NT2/D1 (cell line): Measurements from ENCODE around the gene CAPN12.

Source experiments
- SUZ12 ChIP-seq: IDR thresholded peaks from 2 replicates; pipeline ENCODE4 v1.6.1; 2011; ENCODE audit not compliant: insufficient read length, insufficient read depth; ENCODE audit errors: extremely low read depth
- YY1 ChIP-seq: IDR thresholded peaks from 2 replicates; pipeline ENCODE4 v1.6.1; 2011; ENCODE audit not compliant: insufficient read length, insufficient read depth
- ZNF274 ChIP-seq: IDR thresholded peaks from 2 replicates; pipeline ENCODE4 v1.6.1; 2011; ENCODE audit warnings: mild to moderate bottlenecking, low read depth, low read length

- no peak for TF ChIP-seq ZNF274
- TF ChIP-seq YY1, result no peak
- no peak for TF ChIP-seq SUZ12
These were observed 30.4 kb downstream of the CAPN12 start for GRCh38 chr19:38713865-38714264.
